Activated CD4-positive, alpha-beta T cell treated with anti-CD3 and anti-CD28 coated beads, Interleukin-2, amount 50 U/mL, for 1 hour (primary cell): ENCODE results near the gene CDC37L1.
A peak's percentile ranks its signal among the peaks of the same experiment; 100 is the strongest.
"Not testable (repeated sequence)": the region's sequence is repeated elsewhere in the genome, so short reads cannot be mapped to it uniquely, and the experiment has no call there.

ENCODE experiments used
- DNase-seq: peaks from one replicate; pipeline ENCODE4 v3.0.0-alpha.2; 2020

The CDC37L1 gene

GRCh38 chr9:4679268-4680172 is at the start of gene CDC37L1:
Gene CDC37L1, plus strand, starts transcription at chr9:4679569. Its CDS starts 199 bp downstream, at chr9:4679768.
- DNase-seq: peak; percentile 100

DNA sequence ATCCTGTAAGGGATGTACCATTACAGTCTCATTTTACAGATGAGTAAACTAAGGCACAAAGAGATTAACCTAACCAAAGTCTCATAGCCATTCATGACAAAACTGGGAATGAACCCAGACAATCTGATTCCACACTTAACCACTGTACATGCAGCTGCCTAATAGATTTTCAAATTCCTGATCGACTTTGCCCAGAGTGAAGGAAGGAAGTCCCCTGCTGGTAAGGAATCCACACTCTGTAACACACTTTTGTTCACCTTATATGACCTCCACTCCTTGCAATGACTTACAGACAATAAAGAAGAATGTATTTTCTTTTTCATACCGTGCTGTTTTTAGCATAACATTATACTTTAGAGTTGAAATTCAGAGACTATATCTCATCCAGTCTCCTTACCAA is 48.5 kb upstream of the CDC37L1 start:
- DNase-seq: no peak

DNA sequence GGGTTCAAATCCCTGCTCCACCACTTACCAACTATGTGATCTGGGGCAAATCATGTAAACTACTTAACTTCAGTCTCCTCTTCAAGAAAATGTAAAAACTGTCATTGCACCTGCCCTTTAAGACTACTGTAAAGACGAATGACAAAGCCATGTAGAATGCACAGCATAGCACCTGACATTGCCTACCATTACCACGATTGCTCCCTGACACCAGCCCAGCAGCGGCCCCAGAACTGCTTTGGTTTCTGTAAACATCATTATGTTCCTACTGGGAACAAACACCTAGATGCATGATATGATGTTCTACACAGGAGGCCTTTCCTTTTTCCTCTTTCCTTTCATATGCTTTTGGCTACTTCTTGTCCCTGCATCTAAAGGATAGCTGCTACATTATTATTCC is 40.4 kb upstream of the CDC37L1 start:
- no peak for DNase-seq

DNA sequence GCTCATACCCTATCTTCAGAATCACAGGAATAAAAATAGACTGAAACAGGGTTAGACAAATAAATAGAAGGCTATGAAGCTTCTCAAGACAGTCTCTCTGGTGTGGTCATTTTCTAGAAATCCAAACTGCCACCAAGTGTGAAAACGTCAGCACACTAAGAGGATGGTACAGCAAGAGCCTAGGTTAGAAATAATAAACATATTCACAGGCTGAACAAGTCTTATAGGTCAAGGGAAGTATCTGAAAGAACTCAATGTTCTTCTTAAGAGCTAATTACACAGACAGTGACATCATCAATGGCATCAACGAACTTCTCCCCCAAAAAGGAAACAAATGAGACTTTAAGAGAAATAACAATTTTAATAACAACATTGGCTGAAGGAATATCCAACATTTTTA is 39.9 kb upstream of the CDC37L1 start:
- no peak for DNase-seq

DNA sequence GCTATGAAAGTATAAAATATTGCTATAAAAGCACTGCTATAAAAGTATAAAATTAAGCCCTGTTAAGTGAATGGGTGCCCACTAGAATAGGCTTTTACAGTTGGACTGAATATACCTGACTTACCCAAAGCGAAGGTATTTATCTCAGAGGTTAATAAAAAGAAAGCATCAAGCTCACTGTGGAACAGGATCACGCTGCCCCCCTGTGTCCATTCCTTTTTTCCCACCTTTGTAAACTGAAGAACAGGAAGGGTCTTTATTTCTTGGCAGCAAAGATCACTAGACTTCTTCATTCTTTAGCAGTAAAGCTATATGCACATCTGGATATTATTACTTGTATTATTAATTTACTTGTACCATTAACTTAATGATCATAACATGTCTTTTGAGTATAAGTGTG is 39.3 kb upstream of the CDC37L1 start:
- peak; percentile 62 for DNase-seq

DNA sequence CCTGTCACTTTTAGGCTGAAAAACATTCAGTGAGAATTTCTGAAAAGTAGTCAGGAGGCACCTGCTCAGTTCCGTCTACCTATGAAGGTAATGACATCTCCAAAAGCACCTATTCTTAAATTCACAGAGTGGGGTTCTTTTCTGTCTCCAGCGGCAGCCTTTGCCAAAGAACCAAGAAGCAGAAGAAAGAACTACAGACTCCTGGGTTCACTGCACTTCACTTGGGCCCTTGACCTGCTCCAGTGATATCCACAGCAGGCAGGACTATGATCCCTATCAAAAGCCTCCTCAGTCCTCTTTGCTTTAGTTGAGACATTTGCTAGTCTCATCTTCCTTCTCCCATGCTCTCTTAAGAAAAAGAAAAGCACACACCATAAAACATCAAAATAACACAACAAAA is 37.0 kb upstream of the CDC37L1 start:
- no peak for DNase-seq

- DNase-seq: no peak
Observed at GRCh38 chr9:4654084-4654483, 25.3 kb upstream of the CDC37L1 start.

- no peak for DNase-seq
Observed at GRCh38 chr9:4654538-4654937, 24.8 kb upstream of the CDC37L1 start.

- DNase-seq: not testable (repeated sequence)
Observed at GRCh38 chr9:4656196-4656595, 23.2 kb upstream of the CDC37L1 start.

DNA sequence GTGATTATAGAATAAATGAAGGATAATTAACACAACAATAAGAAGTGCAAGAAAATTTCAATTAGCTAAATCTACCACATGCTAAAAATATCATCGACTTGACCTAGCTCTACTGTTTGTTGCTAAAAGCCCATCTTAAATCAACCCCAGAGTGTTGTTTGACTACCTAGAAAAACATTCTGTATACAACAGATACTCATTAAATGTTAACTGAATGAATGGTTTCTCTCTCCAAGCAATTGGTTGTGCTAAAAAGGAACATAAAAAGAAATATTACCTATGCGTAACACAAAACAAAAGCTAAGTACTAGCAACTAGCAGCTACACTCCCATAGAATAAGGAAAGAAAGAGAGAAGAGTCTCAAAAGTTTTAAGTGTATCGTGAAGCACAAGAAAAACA is 22.7 kb upstream of the CDC37L1 start:
- no peak for DNase-seq

DNA sequence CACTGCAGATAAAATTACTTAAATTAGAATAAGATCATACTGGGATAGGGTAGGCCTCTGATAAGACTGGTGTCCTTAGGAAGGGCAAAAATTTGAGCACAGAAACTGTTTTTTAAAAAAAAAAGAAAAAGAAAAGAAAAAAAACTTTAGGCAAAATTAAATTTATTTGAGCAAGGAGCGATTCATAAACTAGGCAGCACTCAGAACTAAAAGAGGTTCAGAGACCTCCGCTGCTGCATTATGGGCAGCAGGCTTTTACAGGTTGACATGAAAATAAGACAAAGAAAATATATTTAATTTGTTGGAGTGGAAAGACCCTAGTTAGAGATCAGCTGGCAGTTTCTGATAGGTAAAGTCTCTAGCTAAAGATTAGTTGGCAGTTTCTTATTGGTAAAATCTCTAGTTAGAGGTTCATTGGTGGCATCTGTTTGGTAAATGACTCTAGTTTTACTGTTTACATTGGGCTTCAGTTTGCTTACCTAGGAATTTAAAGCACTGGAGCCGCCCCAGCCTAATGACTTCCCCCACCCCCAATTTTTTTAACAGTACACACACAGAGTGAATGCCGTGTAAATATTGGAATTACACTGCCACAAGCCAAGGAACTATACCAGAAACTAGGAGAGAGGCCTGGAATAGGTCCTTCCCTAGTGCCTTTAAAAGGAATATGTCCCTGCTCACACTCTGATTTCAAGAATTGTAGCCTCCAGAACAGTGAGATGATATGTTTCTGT is 21.8 kb upstream of the CDC37L1 start:
- DNase-seq: no peak

- DNase-seq: not testable (repeated sequence)
Observed at GRCh38 chr9:4660665-4661064, 18.7 kb upstream of the CDC37L1 start.

- DNase-seq: no peak
Observed at GRCh38 chr9:4661165-4661564, 18.2 kb upstream of the CDC37L1 start.

- no peak for DNase-seq
Observed at GRCh38 chr9:4661611-4662010, 17.8 kb upstream of the CDC37L1 start.

DNA sequence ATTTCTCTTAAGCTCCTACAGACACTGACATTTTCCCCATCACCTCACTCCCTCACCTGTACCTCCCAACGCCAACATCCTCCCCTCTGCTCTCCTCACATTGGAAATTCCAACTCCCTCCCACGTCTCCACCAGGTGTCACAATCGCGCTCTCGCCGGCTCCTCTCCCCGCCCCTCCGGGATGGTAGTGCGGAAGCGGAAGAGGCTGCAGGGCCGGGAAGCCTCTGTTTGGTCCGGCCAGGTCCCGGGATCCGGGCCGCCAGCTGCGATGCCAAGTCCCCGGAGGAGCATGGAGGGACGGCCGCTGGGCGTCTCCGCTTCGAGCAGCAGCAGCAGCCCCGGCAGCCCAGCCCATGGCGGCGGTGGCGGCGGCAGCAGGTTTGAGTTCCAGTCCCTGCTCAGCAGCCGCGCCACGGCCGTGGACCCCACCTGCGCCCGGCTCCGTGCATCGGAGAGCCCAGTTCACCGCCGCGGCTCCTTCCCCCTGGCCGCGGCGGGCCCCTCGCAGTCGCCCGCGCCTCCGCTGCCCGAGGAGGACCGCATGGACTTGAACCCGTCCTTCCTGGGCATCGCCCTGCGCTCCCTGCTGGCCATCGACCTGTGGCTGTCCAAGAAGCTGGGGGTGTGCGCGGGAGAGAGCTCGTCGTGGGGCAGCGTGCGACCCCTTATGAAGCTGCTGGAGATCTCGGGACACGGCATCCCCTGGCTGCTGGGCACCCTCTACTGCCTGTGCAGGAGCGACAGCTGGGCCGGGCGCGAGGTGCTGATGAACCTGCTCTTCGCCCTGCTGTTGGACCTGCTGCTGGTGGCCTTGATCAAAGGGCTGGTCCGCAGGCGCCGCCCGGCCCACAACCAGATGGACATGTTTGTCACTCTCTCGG is 17.0 kb upstream of the CDC37L1 start, which contains the start of gene PLPP6:
Gene PLPP6, plus strand, starts transcription at position 187 of the 881 bp plus-strand sequence. Its CDS starts 82 bp downstream, at position 269.
- DNase-seq: peak; percentile 70

DNA sequence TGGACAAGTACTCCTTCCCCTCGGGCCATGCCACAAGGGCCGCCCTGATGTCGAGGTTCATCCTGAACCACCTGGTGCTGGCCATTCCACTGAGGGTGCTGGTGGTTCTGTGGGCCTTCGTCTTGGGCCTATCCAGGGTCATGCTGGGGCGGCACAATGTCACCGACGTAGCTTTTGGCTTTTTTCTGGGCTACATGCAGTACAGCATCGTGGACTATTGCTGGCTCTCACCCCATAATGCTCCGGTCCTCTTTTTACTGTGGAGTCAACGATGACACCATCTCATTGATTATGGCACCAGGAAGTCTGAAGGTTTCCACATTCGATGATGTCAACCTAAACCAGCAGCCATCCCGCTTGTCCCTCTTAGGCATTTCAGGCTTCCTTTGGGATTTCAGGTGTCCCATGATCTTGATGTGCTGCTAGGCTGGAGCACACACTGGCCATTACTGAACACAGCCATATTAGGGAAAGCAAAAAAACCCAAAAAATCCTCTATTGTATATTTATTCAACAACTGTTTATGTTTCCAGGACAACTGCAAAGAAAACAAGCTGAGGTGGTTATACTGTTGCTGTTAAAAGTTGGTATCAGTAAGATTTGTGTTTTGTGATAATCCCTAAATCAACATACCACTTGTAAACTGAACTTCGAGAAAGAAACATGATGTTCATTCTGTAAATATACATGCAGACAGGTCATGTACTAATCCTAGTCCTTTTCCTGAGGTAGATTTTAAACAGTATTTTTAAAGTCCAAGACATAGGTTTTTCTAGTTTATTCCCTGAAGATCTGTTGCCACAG is 16.2 kb upstream of the CDC37L1 start:
- DNase-seq: no peak

GRCh38 chr9:4663956-4664355 is 15.4 kb upstream of the CDC37L1 start:
- no peak for DNase-seq

- DNase-seq: no peak
Observed at GRCh38 chr9:4665357-4665756, 14.0 kb upstream of the CDC37L1 start.

GRCh38 chr9:4666042-4666699 is 13.2 kb upstream of the CDC37L1 start, which contains the start of gene SPATA6L:
Gene SPATA6L, minus strand, starts transcription at chr9:4666480. Its CDS starts 230 bp downstream, at chr9:4666250.
- peak; percentile 37 for DNase-seq

GRCh38 chr9:4667681-4668080 is 11.7 kb upstream of the CDC37L1 start:
- DNase-seq: no peak

GRCh38 chr9:4668604-4669003 is 10.8 kb upstream of the CDC37L1 start:
- no peak for DNase-seq
